HG03457 (cell line): ENCODE data around the gene ISY1.
"Not testable (repeated sequence)": the region's sequence is repeated elsewhere in the genome, so short reads cannot be mapped to it uniquely, and the experiment has no call there.

ENCODE experiments used
- ATAC-seq: cut with Tn5 transposase; IDR thresholded peaks from one replicate; pipeline ENCODE4 v1.9.1; 2021; ENCODE audit warnings: moderate number of reproducible peaks; ENCODE audit not compliant: unreplicated experiment

The ISY1 gene

GRCh38 chr3:129166579-129167332, 5.9 kb upstream of the ISY1 start:
- no peak for ATAC-seq

GRCh38 chr3:129165594-129165993, 4.7 kb upstream of the ISY1 start:
- not testable (repeated sequence) for ATAC-seq

GRCh38 chr3:129164500-129164899, 3.6 kb upstream of the ISY1 start:
- no peak for ATAC-seq

GRCh38 chr3:129162729-129163579, 2.1 kb upstream of the ISY1 start:
- ATAC-seq: no peak

- peak; percentile 1 for ATAC-seq
Measured at GRCh38 chr3:129161860-129162271, 1.0 kb upstream of the ISY1 start.

- ATAC-seq: no peak
Measured at GRCh38 chr3:129144786-129145185, 16.1 kb downstream of the ISY1 start.

- ATAC-seq: not testable (repeated sequence)
Measured at GRCh38 chr3:129141011-129141410, 19.9 kb downstream of the ISY1 start.

- no peak for ATAC-seq
Measured at GRCh38 chr3:129139911-129140310, 21.0 kb downstream of the ISY1 start.

- not testable (repeated sequence) for ATAC-seq
Measured at GRCh38 chr3:129136275-129136674, 24.6 kb downstream of the ISY1 start.

GRCh38 chr3:129132097-129132866, 28.6 kb downstream of the ISY1 start:
- ATAC-seq: no peak

- no peak for ATAC-seq
Measured at GRCh38 chr3:129131465-129132088, 29.3 kb downstream of the ISY1 start.

- no peak for ATAC-seq
Measured at GRCh38 chr3:129130291-129130813, 30.5 kb downstream of the ISY1 start.

GRCh38 chr3:129128357-129129155, 32.3 kb downstream of the ISY1 start:
- ATAC-seq: no peak

- ATAC-seq: no peak
Measured at GRCh38 chr3:129126726-129127280, 34.1 kb downstream of the ISY1 start.

GRCh38 chr3:129123314-129124060, 37.4 kb downstream of the ISY1 start:
- ATAC-seq: no peak

- no peak for ATAC-seq
Measured at GRCh38 chr3:129122412-129123011, 38.4 kb downstream of the ISY1 start.

- peak; percentile 34 for ATAC-seq
Measured at GRCh38 chr3:129121792-129122411, 39.0 kb downstream of the ISY1 start, which contains the start of gene RAB43. Gene RAB43, minus strand, starts transcription at chr3:129121804. Its CDS starts 315 bp downstream, at chr3:129121489.
